Cardiac muscle cell (in vitro differentiated cells and primary cell): ENCODE measurements around the gene CRELD2. TPM values are rescaled to one million over a fixed set of nuclear protein-coding genes. Genes with fewer than 3 reads are reported as not detected.

Experiments used
- DNase-seq, 2 donors: peaks; one replicate each; pipeline versions ENCODE4 v3.0.0 to v3.0.0-alpha.2; 2010 to 2017; ENCODE audit warnings: low read depth in 1 of 2, low spot score in 1 of 2
- H3K27ac ChIP-seq: fragments of 200-600 bp; sonication (generic); 2 replicates; pipeline ENCODE4 v1.5.1; 2016
- H3K27me3 ChIP-seq: fragments of 200-600 bp; sonication (generic); 2 replicates; pipeline ENCODE4 v1.6.0; 2016; ENCODE audit warnings: control low read depth
- H3K36me3 ChIP-seq: fragments of 200-600 bp; sonication (generic); 2 replicates; pipeline ENCODE4 v1.5.1; 2016; ENCODE audit warnings: control low read depth
- H3K4me1 ChIP-seq: fragments of 200-600 bp; sonication (generic); 2 replicates; pipeline ENCODE4 v1.8.1; 2017; ENCODE audit warnings: low read depth, mild to moderate bottlenecking, mixed run types
- H3K4me3 ChIP-seq: fragments of 200-600 bp; sonication (generic); 2 replicates; pipeline ENCODE4 v1.5.1; 2016; ENCODE audit warnings: mild to moderate bottlenecking
- H3K9me3 ChIP-seq: fragments of 200-600 bp; sonication (generic); 2 replicates; pipeline ENCODE4 v1.5.1; 2017; ENCODE audit warnings: low read depth, mild to moderate bottlenecking, control low read depth
- polyA plus RNA-seq: library from polyadenylated mRNA; unstranded; fragments of >200 nt; fragmentation: Nextera tagmentation; extraction: Ambion mirVana; gene quantifications from 2 replicates; pipeline ENCODE4 v1.2.1, GENCODE V29; 2016
- total RNA-seq: library from RNA; depleted of rRNA; stranded (reverse); fragments of >200 nt; gene quantifications from 2 replicates; pipeline ENCODE4 v1.2.3, GENCODE V29; 2016
- TF ChIP-seq, protein P1 (sequence below): IDR thresholded peaks from 2 replicates; pipeline ENCODE4 v1.5.1; 2012; ENCODE audit warnings: low read depth, mild to moderate bottlenecking, low read length

The CRELD2 gene
- total and polyA plus RNA-seq, 2 experiments from 2014 or later: 36.0 to 112 TPM

- peak overlapping the region; percentile 67 for H3K27ac ChIP-seq
Measured at GRCh38 chr22:49933236-49934159, 15.1 kb downstream of the CRELD2 start.

GRCh38 chr22:49934160-49934890 is 15.9 kb downstream of the CRELD2 start:
- TF ChIP-seq, protein P1, sequence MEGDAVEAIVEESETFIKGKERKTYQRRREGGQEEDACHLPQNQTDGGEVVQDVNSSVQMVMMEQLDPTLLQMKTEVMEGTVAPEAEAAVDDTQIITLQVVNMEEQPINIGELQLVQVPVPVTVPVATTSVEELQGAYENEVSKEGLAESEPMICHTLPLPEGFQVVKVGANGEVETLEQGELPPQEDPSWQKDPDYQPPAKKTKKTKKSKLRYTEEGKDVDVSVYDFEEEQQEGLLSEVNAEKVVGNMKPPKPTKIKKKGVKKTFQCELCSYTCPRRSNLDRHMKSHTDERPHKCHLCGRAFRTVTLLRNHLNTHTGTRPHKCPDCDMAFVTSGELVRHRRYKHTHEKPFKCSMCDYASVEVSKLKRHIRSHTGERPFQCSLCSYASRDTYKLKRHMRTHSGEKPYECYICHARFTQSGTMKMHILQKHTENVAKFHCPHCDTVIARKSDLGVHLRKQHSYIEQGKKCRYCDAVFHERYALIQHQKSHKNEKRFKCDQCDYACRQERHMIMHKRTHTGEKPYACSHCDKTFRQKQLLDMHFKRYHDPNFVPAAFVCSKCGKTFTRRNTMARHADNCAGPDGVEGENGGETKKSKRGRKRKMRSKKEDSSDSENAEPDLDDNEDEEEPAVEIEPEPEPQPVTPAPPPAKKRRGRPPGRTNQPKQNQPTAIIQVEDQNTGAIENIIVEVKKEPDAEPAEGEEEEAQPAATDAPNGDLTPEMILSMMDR: no peak
- Histone ChIP-seq H3K27ac (peak overlapping the region; percentile 67), H3K4me3 (no peak overlapping the region), H3K4me1 (peaks cover 35% of the 10 kb centered on the region), H3K9me3 (no peaks in the 10 kb centered on the region), H3K27me3 (peaks cover 10% of the 10 kb centered on the region), H3K36me3 (no peaks in the 10 kb centered on the region)
- DNase-seq: no peak

More at GRCh38 chr22:49933236-49934159, 15.1 kb downstream of the CRELD2 start:
- Histone ChIP-seq H3K36me3 (no peaks in the 10 kb centered on the region), H3K9me3 (no peaks in the 10 kb centered on the region), H3K4me1 (peaks cover 35% of the 10 kb centered on the region), H3K27me3 (peaks cover 17% of the 10 kb centered on the region), H3K4me3 (no peak overlapping the region)
- no peak for DNase-seq
- TF ChIP-seq, protein P1: no peak

- H3K36me3 ChIP-seq: no peaks in the 10 kb centered on the region
Measured at GRCh38 chr22:49934891-49935557, 16.6 kb downstream of the CRELD2 start.

DNA sequence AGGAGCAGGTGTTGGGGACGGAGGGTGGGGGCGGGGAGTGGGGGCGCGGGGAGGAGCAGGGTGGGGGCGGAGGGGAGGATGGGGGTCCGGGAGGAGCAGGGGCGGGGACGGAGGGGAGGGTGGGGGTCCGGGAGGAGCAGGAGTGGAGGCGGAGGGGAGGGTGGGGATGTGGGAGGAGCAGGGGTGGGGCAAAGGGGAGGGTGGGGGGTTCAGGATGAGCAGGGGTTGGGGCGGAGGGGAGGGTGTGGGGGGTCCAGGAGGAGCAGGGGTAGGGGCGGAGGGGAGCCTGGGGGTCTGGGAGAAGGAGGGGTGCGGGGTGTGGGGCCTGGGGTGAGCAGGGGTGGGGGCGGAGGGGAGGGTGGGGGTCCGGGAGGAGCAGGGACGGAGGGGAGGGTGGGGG is 17.1 kb downstream of the CRELD2 start:
- no peaks in the 10 kb centered on the region for H3K36me3 ChIP-seq
- H3K9me3 ChIP-seq: no peaks in the 10 kb centered on the region
- peaks cover 35% of the 10 kb centered on the region for H3K4me1 ChIP-seq
- no peak overlapping the region for H3K27ac ChIP-seq
- TF ChIP-seq, protein P1: no peak
- peak in 1 of 2 donors; percentile 74 for DNase-seq
- H3K27me3 ChIP-seq: no peaks in the 10 kb centered on the region
- H3K4me3 ChIP-seq: peak overlapping the region; percentile 16

More at GRCh38 chr22:49934891-49935557, 16.6 kb downstream of the CRELD2 start:
- no peak overlapping the region for H3K4me3 ChIP-seq
- TF ChIP-seq, protein P1: no peak
- H3K4me1 ChIP-seq: peaks cover 35% of the 10 kb centered on the region
- H3K27ac ChIP-seq: peak overlapping the region; percentile 22
- peaks cover 5% of the 10 kb centered on the region for H3K27me3 ChIP-seq
- peak; percentile 54 to 79 for DNase-seq
- no peaks in the 10 kb centered on the region for H3K9me3 ChIP-seq
